HEK293 (cell line): Measurements from ENCODE around the gene TRAF7.

ENCODE experiments used
- ATF2 ChIP-seq: fragments of 450-650 bp; formaldehyde crosslinking; IDR thresholded peaks from 2 replicates; pipeline ENCODE4 v1.5.1; 2016; ENCODE audit warnings: missing biosample characterization, missing genetic modification characterization, low read depth
- FEZF1 ChIP-seq: fragments of 450-650 bp; formaldehyde crosslinking; IDR thresholded peaks from 2 replicates; pipeline ENCODE4 v1.5.1; 2016; ENCODE audit warnings: missing biosample characterization, missing genetic modification characterization
- GLIS1 ChIP-seq: fragments of 450-650 bp; formaldehyde crosslinking; IDR thresholded peaks from 2 replicates; pipeline ENCODE4 v1.5.1; 2016; ENCODE audit warnings: missing biosample characterization, missing genetic modification characterization
- HIC1 ChIP-seq: fragments of 450-650 bp; formaldehyde crosslinking; IDR thresholded peaks from 2 replicates; pipeline ENCODE4 v1.5.1; 2016; ENCODE audit warnings: missing biosample characterization, missing genetic modification characterization
- IKZF3 ChIP-seq: fragments of 450-650 bp; IDR thresholded peaks from 2 replicates; pipeline ENCODE4 v1.5.0; 2018; ENCODE audit warnings: missing biosample characterization, mild to moderate bottlenecking, missing genetic modification characterization, moderate library complexity
- KLF10 ChIP-seq: fragments of 450-650 bp; IDR thresholded peaks from 2 replicates; pipeline ENCODE4 v1.5.1; 2018; ENCODE audit warnings: missing biosample characterization, mild to moderate bottlenecking, missing genetic modification characterization
- SP2 ChIP-seq: fragments of 450-650 bp; formaldehyde crosslinking; IDR thresholded peaks from 2 replicates; pipeline ENCODE4 v1.5.1; 2016; ENCODE audit warnings: missing biosample characterization, missing genetic modification characterization
- SP7 ChIP-seq: fragments of 450-650 bp; formaldehyde crosslinking; IDR thresholded peaks from 2 replicates; pipeline ENCODE4 v1.5.1; 2016; ENCODE audit warnings: missing biosample characterization, missing genetic modification characterization
- ZBTB11 ChIP-seq: fragments of 450-650 bp; formaldehyde crosslinking; conservative IDR thresholded peaks from 2 replicates; pipeline ENCODE4 v1.5.1; 2016; ENCODE audit warnings: low read depth, missing biosample characterization, missing genetic modification characterization
- ZBTB17 ChIP-seq: fragments of 450-650 bp; formaldehyde crosslinking; IDR thresholded peaks from 2 replicates; pipeline ENCODE4 v1.5.1; 2016; ENCODE audit warnings: missing biosample characterization, missing genetic modification characterization
- ZBTB21 ChIP-seq: fragments of 450-650 bp; formaldehyde crosslinking; IDR thresholded peaks from 2 replicates; pipeline ENCODE4 v1.5.1; 2017; ENCODE audit warnings: missing biosample characterization, missing genetic modification characterization
- ZBTB26 ChIP-seq: fragments of 450-650 bp; formaldehyde crosslinking; optimal IDR thresholded peaks from 2 replicates; pipeline ENCODE3; 2016; ENCODE audit warnings: missing biosample characterization, mild to moderate bottlenecking, missing genetic modification characterization
- ZBTB8A ChIP-seq: fragments of 450-650 bp; formaldehyde crosslinking; IDR thresholded peaks from 2 replicates; pipeline ENCODE4 v1.5.1; 2016; ENCODE audit warnings: missing biosample characterization, missing genetic modification characterization
- ZEB2 ChIP-seq: fragments of 450-650 bp; formaldehyde crosslinking; IDR thresholded peaks from 2 replicates; pipeline ENCODE4 v1.5.1; 2016; ENCODE audit warnings: missing biosample characterization, missing genetic modification characterization
- ZFHX2 ChIP-seq: fragments of 450-650 bp; formaldehyde crosslinking; conservative IDR thresholded peaks from 2 replicates; pipeline ENCODE4 v1.5.1; 2016; ENCODE audit warnings: missing biosample characterization, missing genetic modification characterization
- ZIC2 ChIP-seq: fragments of 450-650 bp; formaldehyde crosslinking; IDR thresholded peaks from 2 replicates; pipeline ENCODE4 v1.5.1; 2016; ENCODE audit warnings: missing biosample characterization, missing genetic modification characterization
- ZNF366 ChIP-seq: fragments of 450-650 bp; formaldehyde crosslinking; conservative IDR thresholded peaks from 2 replicates; pipeline ENCODE4 v1.5.1; 2016; ENCODE audit warnings: missing biosample characterization, missing genetic modification characterization
- ZNF449 ChIP-seq: fragments of 450-650 bp; formaldehyde crosslinking; IDR thresholded peaks from 2 replicates; pipeline ENCODE4 v1.5.1; 2017; ENCODE audit warnings: missing biosample characterization, mild to moderate bottlenecking, missing genetic modification characterization, moderate library complexity
- ZNF561 ChIP-seq: fragments of 450-650 bp; IDR thresholded peaks from 2 replicates; pipeline ENCODE4 v1.5.1; 2018; ENCODE audit warnings: missing biosample characterization, missing genetic modification characterization, borderline replicate concordance
- ZNF629 ChIP-seq: fragments of 450-650 bp; formaldehyde crosslinking; IDR thresholded peaks from 2 replicates; pipeline ENCODE4 v1.5.1; 2017; ENCODE audit warnings: missing biosample characterization, missing genetic modification characterization
- ZNF639 ChIP-seq: fragments of 450-650 bp; formaldehyde crosslinking; IDR thresholded peaks from 2 replicates; pipeline ENCODE4 v1.5.1; 2016; ENCODE audit warnings: missing biosample characterization, missing genetic modification characterization
- ZNF692 ChIP-seq: fragments of 450-650 bp; formaldehyde crosslinking; IDR thresholded peaks from 2 replicates; pipeline ENCODE4 v1.5.1; 2016; ENCODE audit warnings: missing biosample characterization, missing genetic modification characterization
- ZSCAN30 ChIP-seq: fragments of 450-650 bp; IDR thresholded peaks from 2 replicates; pipeline ENCODE4 v1.5.1; 2018; ENCODE audit warnings: missing biosample characterization, mild to moderate bottlenecking, missing genetic modification characterization, moderate library complexity
- ZXDB ChIP-seq: fragments of 450-650 bp; formaldehyde crosslinking; IDR thresholded peaks from 2 replicates; pipeline ENCODE4 v1.5.1; 2016; ENCODE audit warnings: missing biosample characterization, missing genetic modification characterization

The TRAF7 gene

GRCh38 chr16:2124694-2125444 is 30.7 kb upstream of the TRAF7 start (continued):
- TF ChIP-seq ZBTB26 (peak; percentile 28), GLIS1 (tag by site-specific recombination) (peak; percentile 88), HIC1 (tag by site-specific recombination) (peak; percentile 98), KLF10 (tag by site-specific recombination) (0 out of 2 replicates have a peak, but pooled peaks have one; percentile 36), ZNF561 (tag by site-specific recombination) (0 out of 2 replicates have a peak, but pooled peaks have one; percentile 22), ZNF629 (tag by site-specific recombination) (peak; percentile 89), ZNF449 (tag by site-specific recombination) (0 out of 2 replicates have a peak, but pooled peaks have one; percentile 17), FEZF1 (peak; percentile 37; the same call in 1 of the 2 replicates), ZSCAN30 (tag by site-specific recombination) (peak; percentile 26; the same call in 1 of the 2 replicates), ZFHX2 (tag by site-specific recombination) (0 out of 2 replicates have a peak, but pooled peaks have one; percentile 7), IKZF3 (tag by site-specific recombination) (peak; percentile 92), ZBTB8A (tag by site-specific recombination) (peak; percentile 80), ZNF692 (tag by site-specific recombination) (peak; percentile 69; the same call in 1 of the 2 replicates), ZNF639 (tag by site-specific recombination) (0 out of 2 replicates have a peak, but pooled peaks have one; percentile 26), ZXDB (0 out of 2 replicates have a peak, but pooled peaks have one; percentile 57), ZBTB11 (tag by site-specific recombination) (peak; percentile 45), ZBTB21 (tag by site-specific recombination) (peak; percentile 44; the same call in 1 of the 2 replicates), ZNF366 (0 out of 2 replicates have a peak, but pooled peaks have one; percentile 20), ZIC2 (tag by site-specific recombination) (peak; percentile 62), SP7 (tag by site-specific recombination) (0 out of 2 replicates have a peak, but pooled peaks have one; percentile 46), SP2 (peak; percentile 55), ZBTB17 (peak; percentile 46), ATF2 (peak; percentile 86), ZEB2 (tag by site-specific recombination) (peak; percentile 58)
